Astrocyte of the cerebellum (primary cell): ENCODE measurements around the gene DHX38.

Experiments used
- DNase-seq: peaks from one replicate; pipeline ENCODE4 v3.0.0-alpha.2; 2011; ENCODE audit warnings: low read depth
- H3K4me3 ChIP-seq: 2 replicates; pipeline ENCODE4 v1.5.1; 2011; ENCODE audit warnings: mild to moderate bottlenecking, low read depth, low read length, moderate library complexity
- in situ Hi-C: cut with HindIII; loops from 2 replicates; pipeline ENCODE4 v1.10.0; 2017; ENCODE audit warnings: low sequenced_read_pairs
- TF ChIP-seq, protein P1 (sequence below): IDR thresholded peaks from 2 replicates; pipeline ENCODE4 v1.5.1; 2012; ENCODE audit warnings: low read length, low read depth, moderate library complexity, mild to moderate bottlenecking; ENCODE audit errors: missing control alignments

Gene DHX38

GRCh38 chr16:72122308-72122707 is 28.7 kb downstream of the DHX38 start:
- in situ Hi-C loops = no loop called here
- H3K4me3 ChIP-seq = no peak overlapping the region
- DNase-seq = no peak
- TF ChIP-seq, protein P1, sequence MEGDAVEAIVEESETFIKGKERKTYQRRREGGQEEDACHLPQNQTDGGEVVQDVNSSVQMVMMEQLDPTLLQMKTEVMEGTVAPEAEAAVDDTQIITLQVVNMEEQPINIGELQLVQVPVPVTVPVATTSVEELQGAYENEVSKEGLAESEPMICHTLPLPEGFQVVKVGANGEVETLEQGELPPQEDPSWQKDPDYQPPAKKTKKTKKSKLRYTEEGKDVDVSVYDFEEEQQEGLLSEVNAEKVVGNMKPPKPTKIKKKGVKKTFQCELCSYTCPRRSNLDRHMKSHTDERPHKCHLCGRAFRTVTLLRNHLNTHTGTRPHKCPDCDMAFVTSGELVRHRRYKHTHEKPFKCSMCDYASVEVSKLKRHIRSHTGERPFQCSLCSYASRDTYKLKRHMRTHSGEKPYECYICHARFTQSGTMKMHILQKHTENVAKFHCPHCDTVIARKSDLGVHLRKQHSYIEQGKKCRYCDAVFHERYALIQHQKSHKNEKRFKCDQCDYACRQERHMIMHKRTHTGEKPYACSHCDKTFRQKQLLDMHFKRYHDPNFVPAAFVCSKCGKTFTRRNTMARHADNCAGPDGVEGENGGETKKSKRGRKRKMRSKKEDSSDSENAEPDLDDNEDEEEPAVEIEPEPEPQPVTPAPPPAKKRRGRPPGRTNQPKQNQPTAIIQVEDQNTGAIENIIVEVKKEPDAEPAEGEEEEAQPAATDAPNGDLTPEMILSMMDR = no peak

DNA sequence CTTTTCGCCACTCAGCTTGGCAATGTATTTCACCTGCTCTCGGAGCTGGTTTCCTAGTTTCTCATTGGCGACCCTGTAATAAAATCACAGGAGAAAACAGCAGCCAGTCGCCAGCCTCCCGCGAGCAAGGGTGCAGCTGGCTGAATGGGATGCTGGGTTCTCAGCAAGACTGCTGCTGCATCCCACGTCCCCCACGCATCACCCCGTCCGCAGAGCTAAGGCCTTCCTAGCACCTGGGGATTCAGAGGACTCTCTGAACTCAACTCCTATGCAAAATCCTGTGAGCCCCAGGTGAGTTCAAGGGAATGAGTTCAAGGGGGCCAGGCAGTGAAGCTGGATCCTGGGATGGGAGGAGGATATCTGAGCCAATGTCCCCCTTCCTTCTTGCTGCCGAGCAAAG is 29.3 kb downstream of the DHX38 start:
- DNase-seq = no peak
- TF ChIP-seq, protein P1 = no peak
- in situ Hi-C loops = no loop called here
- no peak overlapping the region for H3K4me3 ChIP-seq

DNA sequence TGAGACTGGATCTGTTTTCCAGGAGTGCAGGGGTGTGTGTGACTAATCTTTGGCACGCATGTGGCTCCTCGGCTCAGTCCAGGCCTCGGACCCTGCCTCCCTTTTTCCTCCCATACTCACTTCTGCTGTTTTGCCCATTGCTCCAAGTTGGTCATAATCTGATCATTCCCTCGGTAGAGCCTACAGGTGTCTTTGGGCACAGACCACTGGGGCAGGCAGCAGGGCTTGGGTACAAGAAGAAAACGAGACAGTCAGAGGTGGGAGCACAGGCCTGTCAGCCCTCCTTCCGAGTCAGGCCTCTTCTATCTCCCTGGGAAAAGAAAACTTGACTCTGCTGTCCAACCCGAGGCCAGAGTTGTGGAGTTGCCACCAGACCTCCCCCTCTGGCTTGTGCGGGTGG is 29.8 kb downstream of the DHX38 start:
- no peak overlapping the region for H3K4me3 ChIP-seq
- TF ChIP-seq, protein P1 = no peak
- in situ Hi-C loops = no loop called here
- DNase-seq = no peak

GRCh38 chr16:72124148-72124547 is 30.5 kb downstream of the DHX38 start:
- in situ Hi-C loops = no loop called here

DNA sequence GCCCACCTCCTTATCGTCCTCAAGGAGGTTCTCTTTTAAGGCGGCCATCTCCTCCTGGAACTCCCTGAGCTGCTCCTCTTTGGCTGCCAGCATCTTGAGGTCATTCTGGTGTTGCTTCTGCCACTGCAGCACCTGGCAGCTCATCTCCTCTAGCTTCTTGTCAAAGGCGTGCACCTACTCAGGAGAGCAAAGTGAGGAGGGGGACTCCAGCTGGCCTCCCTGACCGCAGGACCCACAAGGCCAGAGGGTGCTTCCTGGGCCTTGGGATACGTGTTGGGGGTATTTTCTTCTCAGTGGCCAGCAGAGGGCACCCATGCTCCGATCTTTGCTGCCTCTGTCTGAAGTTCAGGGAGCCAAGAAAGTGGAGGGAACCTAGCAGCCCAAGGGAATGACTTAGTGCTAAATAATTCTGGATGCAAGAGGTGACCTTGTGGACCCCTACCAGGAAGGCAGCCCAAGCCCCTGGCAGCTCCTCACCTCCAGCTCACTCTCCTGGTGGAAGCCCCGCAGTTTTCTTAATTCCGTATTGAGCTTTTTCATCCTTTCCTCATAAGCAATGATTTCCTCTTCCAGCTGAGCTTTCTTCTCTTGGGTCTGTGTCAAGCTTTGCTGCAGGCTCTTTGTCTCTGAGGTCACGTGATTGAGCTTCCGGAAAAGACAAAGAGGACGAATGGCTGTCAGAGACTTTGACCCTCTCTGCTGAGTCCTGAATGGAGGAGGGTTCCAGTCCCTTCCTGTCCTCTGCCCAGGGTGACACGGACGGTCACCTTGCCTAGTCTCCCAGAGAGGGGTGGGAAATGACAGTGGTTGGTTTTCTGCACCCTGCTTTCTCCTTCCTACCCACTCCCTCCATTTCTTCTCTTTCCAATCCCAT is 31.4 kb downstream of the DHX38 start:
- DNase-seq = peak; percentile 59
- no peak overlapping the region for H3K4me3 ChIP-seq
- TF ChIP-seq, protein P1 = peak; percentile 80
- in situ Hi-C loops = no loop called here

More at GRCh38 chr16:72124148-72124547, 30.5 kb downstream of the DHX38 start:
- TF ChIP-seq, protein P1 = no peak
- DNase-seq = no peak
- H3K4me3 ChIP-seq = no peak overlapping the region

GRCh38 chr16:72125635-72126428 is 32.2 kb downstream of the DHX38 start:
- no peak overlapping the region for H3K4me3 ChIP-seq
- TF ChIP-seq, protein P1 = no peak
- DNase-seq = no peak
- in situ Hi-C loops = no loop called here
